Jurkat, Clone E6-1 (cell line): Measurements from ENCODE around the gene PTPN4.

Source experiments
- DNase-seq: peaks from one replicate; pipeline ENCODE4 v3.0.0-alpha.2; 2011; ENCODE audit warnings: low read depth, low spot score
- H3K4me3 ChIP-seq: 2 replicates; pipeline ENCODE4 v1.5.1; 2011; ENCODE audit warnings: mild to moderate bottlenecking, low read length, control low read depth, moderate library complexity

PTPN4 gene

GRCh38 chr2:119897736-119898395, 138.1 kb downstream of the PTPN4 start:
- no peak overlapping the region for H3K4me3 ChIP-seq
- no peak for DNase-seq

GRCh38 chr2:119901013-119901412, 141.3 kb downstream of the PTPN4 start:
- DNase-seq = no peak
- no peak overlapping the region for H3K4me3 ChIP-seq

- DNase-seq = no peak
- H3K4me3 ChIP-seq = no peak overlapping the region
Observed at GRCh38 chr2:119910566-119910965, 150.8 kb downstream of the PTPN4 start.

GRCh38 chr2:119914266-119914665, 154.5 kb downstream of the PTPN4 start:
- DNase-seq = no peak
- H3K4me3 ChIP-seq = no peak overlapping the region

- DNase-seq = no peak
- H3K4me3 ChIP-seq = no peak overlapping the region
Observed at GRCh38 chr2:119921825-119922224, 162.1 kb downstream of the PTPN4 start.

GRCh38 chr2:119922699-119923098, 163.0 kb downstream of the PTPN4 start:
- DNase-seq = no peak
- H3K4me3 ChIP-seq = no peak overlapping the region

GRCh38 chr2:119929537-119929936, 169.8 kb downstream of the PTPN4 start:
- DNase-seq = peak; percentile 15
- no peak overlapping the region for H3K4me3 ChIP-seq

- DNase-seq = no peak
- H3K4me3 ChIP-seq = no peak overlapping the region
Observed at GRCh38 chr2:119932809-119933208, 173.1 kb downstream of the PTPN4 start.

GRCh38 chr2:119934319-119934718, 174.6 kb downstream of the PTPN4 start:
- no peak for DNase-seq
- H3K4me3 ChIP-seq = no peak overlapping the region

GRCh38 chr2:119937680-119938079, 178.0 kb downstream of the PTPN4 start:
- no peak for DNase-seq
- no peak overlapping the region for H3K4me3 ChIP-seq

- no peak overlapping the region for H3K4me3 ChIP-seq
Observed at GRCh38 chr2:119939915-119940314, 180.2 kb downstream of the PTPN4 start.

GRCh38 chr2:119940856-119941255, 181.1 kb downstream of the PTPN4 start:
- DNase-seq = no peak
- H3K4me3 ChIP-seq = no peak overlapping the region

More at GRCh38 chr2:119939915-119940314, 180.2 kb downstream of the PTPN4 start:
- no peak for DNase-seq

GRCh38 chr2:119941388-119941787, 181.7 kb downstream of the PTPN4 start:
- no peak for DNase-seq
- no peak overlapping the region for H3K4me3 ChIP-seq

GRCh38 chr2:119941981-119942513, 182.3 kb downstream of the PTPN4 start:
- no peak overlapping the region for H3K4me3 ChIP-seq
- DNase-seq = no peak

GRCh38 chr2:119943058-119943457, 183.3 kb downstream of the PTPN4 start:
- no peak for DNase-seq

GRCh38 chr2:119947535-119947934, 187.8 kb downstream of the PTPN4 start:
- DNase-seq = no peak
- no peak overlapping the region for H3K4me3 ChIP-seq

More at GRCh38 chr2:119943058-119943457, 183.3 kb downstream of the PTPN4 start:
- H3K4me3 ChIP-seq = no peak overlapping the region

GRCh38 chr2:119950966-119951365, 191.2 kb downstream of the PTPN4 start:
- H3K4me3 ChIP-seq = no peak overlapping the region
- DNase-seq = no peak

GRCh38 chr2:119958670-119959268, 199.0 kb downstream of the PTPN4 start:
- DNase-seq = no peak
- no peak overlapping the region for H3K4me3 ChIP-seq

GRCh38 chr2:119960821-119961220, 201.1 kb downstream of the PTPN4 start:
- DNase-seq = no peak
- H3K4me3 ChIP-seq = no peak overlapping the region

GRCh38 chr2:119981896-119982295, 222.2 kb downstream of the PTPN4 start:
- DNase-seq = no peak

GRCh38 chr2:119982506-119982905, 222.8 kb downstream of the PTPN4 start:
- no peak overlapping the region for H3K4me3 ChIP-seq
- DNase-seq = no peak

More at GRCh38 chr2:119981896-119982295, 222.2 kb downstream of the PTPN4 start:
- no peak overlapping the region for H3K4me3 ChIP-seq
